Measurements from ENCODE around the gene ACTL8.

- peak; percentile 69 to 86 for TF ChIP-seq CTCF (conservative IDR thresholded peaks at IDR 0.05; ENCODE audit: low read depth in 2 of 2)
- TF ChIP-seq REST (IDR thresholded peaks at IDR 0.05; ENCODE audit: unreplicated experiment), result no peak
- no peak for TF ChIP-seq ZNF462 (CRISPR knock-in tag; IDR thresholded peaks at IDR 0.05)
- TF ChIP-seq NANOG (IDR thresholded peaks at IDR 0.05; ENCODE audit: borderline replicate concordance), result no peak
- TF ChIP-seq POLR2AphosphoS5 (IDR thresholded peaks at IDR 0.05; ENCODE audit: low read depth), result no peak
- no peak for TF ChIP-seq ETS1 (IDR thresholded peaks at IDR 0.05)
- TF ChIP-seq STAT1 (IDR thresholded peaks at IDR 0.05; ENCODE audit: unreplicated experiment), result no peak
- no peak for TF ChIP-seq EZH2 (IDR thresholded peaks at IDR 0.05; ENCODE audit: low read depth, unreplicated experiment)
- no peak for TF ChIP-seq ZNF114 (CRISPR knock-in tag; IDR thresholded peaks at IDR 0.05)
- TF ChIP-seq EZH2phosphoT487 (IDR thresholded peaks at IDR 0.05; ENCODE audit: unreplicated experiment), result no peak
Observed at GRCh38 chr1:17826165-17826488, 71.0 kb downstream of the ACTL8 start.
